ENCODE results near the gene CRCP. TPM values are rescaled to one million over a fixed set of nuclear protein-coding genes. Genes with fewer than 3 reads are reported as not detected.

Gene CRCP
- polyA plus RNA-seq, 5 donors = 27.7 to 39.9 (median 34.9) TPM

GRCh38 chr7:66186991-66187390 is 72.3 kb downstream of the CRCP start:
- no peak for DNase-seq

DNA sequence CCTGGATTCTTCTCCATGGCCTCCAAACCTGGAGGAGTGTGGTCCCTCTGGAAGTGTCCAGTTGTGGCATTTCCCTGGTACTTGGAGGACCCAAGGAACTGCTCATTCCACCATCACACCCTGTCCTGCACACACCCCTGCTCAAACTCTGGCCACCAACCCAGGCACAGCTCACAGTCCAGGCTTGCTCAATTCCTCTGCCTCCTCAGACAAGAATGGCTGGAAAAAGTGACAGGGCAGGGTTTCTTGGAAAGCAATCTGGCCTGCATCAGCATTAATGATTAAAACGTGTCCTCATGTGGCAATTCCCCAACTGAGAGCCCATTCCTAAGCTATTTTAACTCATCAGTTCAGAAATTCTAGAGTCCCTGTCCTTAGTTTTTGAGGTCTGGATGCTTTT is 73.3 kb downstream of the CRCP start:
- peak in 1 of 2 donors; percentile 56 for DNase-seq

DNA sequence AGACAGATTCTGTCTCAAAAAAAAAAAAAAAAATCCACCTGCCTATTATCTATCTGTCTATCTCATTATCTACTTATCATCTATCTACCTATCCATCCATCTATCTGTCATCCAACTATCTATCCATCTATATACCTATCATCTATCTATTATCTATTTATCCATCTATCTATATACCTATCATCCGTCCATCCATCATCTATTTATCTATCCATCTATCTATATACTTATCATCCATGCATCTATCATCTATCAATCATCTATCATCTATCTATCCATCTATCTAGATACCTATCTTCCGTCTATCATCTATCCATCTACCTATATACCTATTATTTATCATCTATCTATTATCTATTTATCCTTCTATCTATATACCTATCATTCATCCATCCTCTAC is 74.0 kb downstream of the CRCP start:
- no peak for DNase-seq

GRCh38 chr7:66189695-66190503 is 75.3 kb downstream of the CRCP start:
- DNase-seq = no peak

DNA sequence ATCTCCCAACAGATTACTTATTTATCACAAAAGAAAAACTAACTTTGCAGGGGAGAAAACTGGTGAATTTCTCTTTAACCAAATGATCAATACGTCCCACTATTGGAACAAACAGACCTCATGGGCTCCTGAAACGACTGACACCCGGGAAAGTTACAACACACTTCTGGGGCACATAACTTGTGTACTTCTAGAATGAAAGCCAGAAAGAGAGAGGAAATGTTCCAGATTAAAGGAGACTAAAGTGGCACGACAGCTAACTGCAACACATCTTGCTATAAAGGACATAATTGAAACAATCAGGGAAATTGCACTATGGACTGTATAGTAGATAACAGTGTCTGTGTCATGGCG is 75.8 kb downstream of the CRCP start:
- DNase-seq = no peak

- DNase-seq = no peak
These were observed 78.6 kb downstream of the CRCP start for GRCh38 chr7:66193146-66193725.

DNA sequence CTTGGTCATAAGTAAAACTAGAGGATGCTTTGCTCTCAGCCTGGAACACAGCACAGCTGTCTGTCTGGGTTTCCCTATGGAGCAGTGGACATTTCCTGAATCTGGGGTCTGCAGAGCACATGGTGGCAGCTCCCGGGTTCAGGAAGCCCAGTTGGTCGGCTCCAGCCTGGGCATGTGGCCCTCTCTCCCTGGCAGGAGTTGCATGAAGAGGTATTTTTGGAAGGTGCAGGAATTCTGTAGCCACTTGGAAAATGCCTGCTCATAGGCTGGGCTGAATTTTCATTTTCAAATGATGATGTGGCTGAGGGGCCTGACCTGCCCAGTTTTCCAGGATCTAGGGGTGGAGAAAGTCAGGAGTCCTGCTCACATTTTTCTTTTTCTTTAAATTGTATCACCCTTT is 83.8 kb downstream of the CRCP start:
- DNase-seq = no peak

DNA sequence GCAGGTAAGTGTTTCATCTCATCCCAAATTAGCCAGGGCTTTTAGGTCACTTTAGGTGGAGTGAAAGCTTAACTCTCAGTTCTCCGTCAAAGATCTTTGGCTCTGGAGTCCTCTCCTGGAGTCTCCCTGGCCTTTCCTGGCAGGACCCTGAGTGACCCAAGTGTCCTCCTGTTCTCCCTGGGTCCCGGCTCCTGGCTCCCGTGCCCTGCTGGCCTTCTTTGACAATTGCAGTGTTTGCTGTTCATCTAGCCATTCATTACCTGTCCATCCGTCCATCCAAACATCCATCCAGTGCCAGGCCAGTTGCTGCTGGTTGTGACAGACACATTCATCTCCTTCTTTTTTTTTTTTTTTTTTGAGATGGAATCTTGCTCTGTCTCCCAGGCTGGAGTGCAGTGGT is 84.3 kb downstream of the CRCP start:
- DNase-seq = no peak

DNA sequence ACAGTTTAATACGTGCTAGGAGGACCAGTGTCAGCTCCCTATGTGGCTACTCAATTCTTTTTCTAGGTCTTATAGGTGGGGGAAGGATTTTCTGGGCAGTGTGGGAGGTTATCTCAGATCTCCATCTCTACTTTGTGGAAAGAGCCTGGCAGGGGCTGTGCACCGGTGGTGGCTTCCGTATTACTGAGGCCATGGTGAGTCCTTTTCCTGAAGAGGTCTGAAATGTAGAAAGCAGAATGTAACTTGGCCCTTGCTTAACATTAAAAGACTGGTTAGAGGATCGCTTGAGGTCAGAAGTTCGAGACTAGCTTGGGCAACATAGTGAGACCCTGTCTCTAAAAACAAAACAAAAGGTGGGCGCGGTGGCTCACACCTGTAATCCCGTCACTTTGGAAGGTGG is 87.8 kb downstream of the CRCP start:
- DNase-seq = no peak

Other genes with a start within 250 kb of the CRCP start
- gene VKORC1L1, start 241.8 kb upstream of the CRCP start, polyA plus RNA-seq (ENCODE audit: insufficient read depth in 1 of 5, insufficient read length in 5 of 5, low replicate concordance in 1 of 5) = 10 to 100 TPM; 32.9 to 46.8 (median 37.7) TPM
- gene GUSB, start 132.6 kb upstream of the CRCP start, polyA plus RNA-seq (ENCODE audit: insufficient read depth in 1 of 5, insufficient read length in 5 of 5, low replicate concordance in 1 of 5) = 10 to 100 TPM; 57.2 to 68.6 (median 61.2) TPM
- gene ASL, start 39.0 kb upstream of the CRCP start, polyA plus RNA-seq (ENCODE audit: insufficient read depth in 1 of 5, insufficient read length in 5 of 5, low replicate concordance in 1 of 5) = 10 to 100 TPM; 20.5 to 29.9 (median 23.6) TPM
- gene TPST1, start 90.5 kb downstream of the CRCP start, polyA plus RNA-seq (ENCODE audit: insufficient read depth in 1 of 5, insufficient read length in 5 of 5, low replicate concordance in 1 of 5) = 10 to 100 TPM; 41.3 to 67.7 (median 54.3) TPM

Data from right lung (tissue), 5 donors.